ENCODE results near the gene USP9X.
"Not testable (repeated sequence)": the region's sequence is repeated elsewhere in the genome, so short reads cannot be mapped to it uniquely, and the experiment has no call there.

USP9X gene

GRCh38 chrX:41086627-41086932, 1.3 kb downstream of the USP9X start:
- DNase-seq (ENCODE audit: low read depth) = no peak

- DNase-seq (ENCODE audit: low read depth) = no peak
These were observed 2.0 kb downstream of the USP9X start for GRCh38 chrX:41087201-41087600.

DNA sequence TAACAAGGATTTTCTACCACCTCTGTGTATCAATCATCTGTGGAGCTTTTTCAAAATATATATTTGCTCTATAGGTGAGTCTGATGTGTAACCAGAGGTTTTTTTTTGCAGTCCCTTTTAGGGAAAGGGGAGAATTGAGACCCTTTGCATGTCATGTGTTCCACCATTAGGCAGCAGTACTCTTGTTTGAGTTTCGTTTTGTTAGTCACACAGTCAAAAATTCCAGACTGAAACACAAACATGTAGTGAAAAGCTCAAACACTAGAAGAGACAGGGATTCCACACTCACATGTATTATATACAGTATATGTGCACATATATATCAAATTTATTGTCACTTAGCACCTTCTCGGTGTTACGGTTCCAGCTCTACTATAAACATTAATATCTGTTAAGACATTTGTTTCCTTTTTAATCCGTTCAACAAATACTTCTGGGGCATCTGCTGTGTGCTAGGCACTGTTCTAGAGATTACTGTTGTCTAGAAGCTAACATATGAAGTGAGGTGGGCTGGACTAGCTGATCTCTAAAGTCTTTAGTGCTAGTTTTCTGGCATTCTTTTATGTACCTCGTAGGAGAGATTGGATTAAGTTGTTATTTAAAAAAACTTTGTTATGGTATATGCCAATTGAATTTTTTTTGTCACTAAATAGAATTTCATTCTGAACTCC, 5.5 kb downstream of the USP9X start:
- no peak for DNase-seq (ENCODE audit: low read depth)

DNA sequence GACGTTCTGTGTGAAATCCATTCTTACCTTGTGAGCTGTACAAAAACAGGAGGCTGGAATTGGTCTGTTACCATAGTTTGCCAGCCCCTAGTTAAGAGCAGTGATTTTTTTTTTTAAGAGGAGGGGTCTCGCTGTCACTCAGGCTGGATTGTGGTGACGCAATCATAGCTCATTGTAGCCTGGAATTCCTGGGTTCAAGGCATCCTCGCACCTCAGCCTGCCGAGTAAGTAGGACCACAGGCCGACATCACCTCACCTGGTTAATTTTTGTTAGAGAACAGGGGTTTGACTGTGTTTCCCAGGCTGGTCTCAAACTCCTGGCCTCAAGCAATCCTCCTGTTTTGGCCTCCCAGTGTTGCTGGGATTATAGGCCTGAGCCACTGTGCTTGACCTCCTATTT, 7.5 kb downstream of the USP9X start:
- no peak for DNase-seq (ENCODE audit: low read depth)

DNA sequence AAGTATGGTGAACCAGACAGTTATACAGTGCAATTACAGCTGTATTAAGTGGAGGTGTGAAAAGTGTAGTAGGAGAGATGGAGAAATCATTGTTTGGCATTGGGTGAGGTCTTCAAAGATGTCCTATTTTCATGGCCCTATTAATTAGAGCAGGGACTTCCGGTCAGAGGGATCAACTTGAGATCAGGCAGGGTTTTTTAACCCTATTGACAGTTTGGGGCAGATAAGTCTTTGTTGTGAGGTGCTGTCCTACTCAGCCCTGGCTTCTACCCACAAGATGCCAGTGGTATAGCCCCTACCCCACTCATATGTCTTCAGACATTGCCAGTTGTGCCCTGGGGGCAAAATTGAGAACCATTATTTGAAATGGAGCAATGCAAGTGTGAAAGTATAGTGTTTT, 9.9 kb downstream of the USP9X start:
- DNase-seq (ENCODE audit: low read depth) = no peak

- DNase-seq (ENCODE audit: low read depth) = no peak
These were observed 10.7 kb downstream of the USP9X start for GRCh38 chrX:41095908-41096307.

DNA sequence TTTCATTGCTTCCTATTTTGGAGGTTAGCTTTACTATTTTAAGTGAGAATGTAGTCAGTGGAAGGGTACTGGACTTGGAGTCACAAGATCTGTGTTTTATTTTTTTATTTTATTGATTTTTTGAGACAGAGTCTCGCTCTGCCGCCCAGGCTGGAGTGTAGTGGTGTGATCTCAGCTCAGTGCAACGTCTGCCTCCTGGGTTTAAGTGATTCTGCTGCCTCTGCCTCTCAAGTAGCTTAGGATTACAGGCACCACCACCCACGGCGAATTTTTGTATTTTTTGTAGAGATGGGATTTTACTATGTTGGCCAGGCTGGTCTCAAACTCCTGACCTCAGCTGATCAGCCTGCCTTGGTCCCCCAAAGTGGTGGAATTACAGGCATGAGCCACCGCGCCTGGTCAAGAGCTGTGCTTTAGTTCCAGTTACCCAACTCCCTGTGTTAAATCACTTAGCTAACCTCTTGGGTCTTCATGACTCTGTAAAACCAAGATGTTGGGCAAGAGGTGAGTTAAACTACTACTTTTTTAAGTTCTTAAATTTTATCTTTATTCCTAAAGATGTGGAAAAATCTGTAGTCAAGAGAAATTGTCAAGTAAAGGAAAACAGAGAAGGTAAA, 11.2 kb downstream of the USP9X start:
- no peak for DNase-seq (ENCODE audit: low read depth)

DNA sequence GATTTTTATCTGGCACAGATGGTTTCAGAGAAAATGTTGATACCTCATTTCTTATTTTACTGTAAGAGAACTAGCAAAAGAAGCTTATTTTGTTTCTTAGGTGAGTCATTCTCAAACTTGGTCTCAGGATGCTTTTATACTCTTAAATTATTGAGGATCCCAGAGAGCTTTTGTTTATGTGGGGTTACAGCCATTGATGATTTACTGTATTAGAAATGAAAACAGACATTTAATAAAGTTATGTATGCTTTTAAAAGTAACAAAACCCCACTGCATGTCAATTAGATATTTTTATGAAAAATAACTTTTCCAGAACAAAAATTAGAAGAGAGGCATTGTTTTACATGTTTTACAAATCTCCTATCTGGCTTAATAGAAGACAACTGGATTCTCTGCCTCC, 12.1 kb downstream of the USP9X start:
- DNase-seq (ENCODE audit: low read depth) = no peak

DNA sequence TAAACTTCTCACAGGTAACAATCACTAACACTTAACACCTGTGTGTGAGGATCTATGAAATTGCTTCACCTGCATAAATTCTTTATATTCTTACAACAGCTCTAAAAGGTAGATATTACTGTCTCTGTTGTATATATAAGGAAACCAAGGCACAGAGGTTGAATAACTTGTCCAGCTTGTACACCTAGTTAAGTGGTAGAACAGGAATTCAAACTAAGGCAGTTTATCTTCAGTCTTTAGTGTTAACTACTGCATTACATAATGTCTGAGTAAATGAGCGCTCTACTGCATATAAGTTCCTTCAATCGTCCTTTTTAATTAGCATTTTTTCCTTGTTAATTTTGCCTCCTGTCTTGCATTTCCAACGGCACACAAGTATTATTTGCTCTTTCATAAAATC, 15.0 kb downstream of the USP9X start:
- no peak for DNase-seq (ENCODE audit: low read depth)

DNA sequence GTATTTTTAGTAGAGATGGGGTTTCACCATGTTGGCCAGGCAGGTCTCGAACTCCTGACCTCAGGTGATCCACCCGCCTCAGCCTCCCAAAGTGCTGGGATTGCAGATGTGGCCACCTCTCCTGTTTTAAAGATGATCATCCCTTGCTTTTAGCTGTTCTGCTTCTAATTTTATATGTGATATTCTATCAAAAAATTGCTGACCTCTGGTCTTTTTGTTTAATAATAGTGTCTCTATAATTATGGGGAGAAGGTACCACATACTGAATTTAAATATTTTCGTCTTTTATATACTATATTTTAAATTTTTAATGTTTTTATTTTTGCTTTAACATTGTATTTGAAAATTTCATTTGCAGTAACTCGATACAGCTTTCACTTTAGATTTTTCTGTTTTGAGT, 15.6 kb downstream of the USP9X start:
- no peak for DNase-seq (ENCODE audit: low read depth)

GRCh38 chrX:41105005-41105404, 19.8 kb downstream of the USP9X start:
- DNase-seq (ENCODE audit: low read depth) = no peak

DNA sequence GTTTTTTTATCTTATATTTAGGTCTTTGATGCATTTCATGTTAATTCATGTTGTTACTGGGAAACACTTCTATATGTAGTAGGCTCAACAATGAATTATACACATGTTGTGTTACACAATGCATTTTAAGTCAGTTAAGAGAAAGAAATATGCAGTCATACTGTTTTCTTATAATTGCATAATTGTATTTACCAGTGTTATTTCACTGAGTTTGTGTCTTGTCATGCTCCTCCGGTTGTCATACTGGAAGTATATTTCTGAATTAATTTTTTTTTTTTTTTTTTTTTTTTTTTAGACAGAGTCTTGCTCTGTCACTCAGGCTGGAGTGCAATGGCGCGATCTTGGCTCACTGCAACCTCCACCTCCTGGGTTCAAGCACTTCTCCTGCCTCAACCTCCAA, 21.0 kb downstream of the USP9X start:
- DNase-seq (ENCODE audit: low read depth) = not testable (repeated sequence)

DNA sequence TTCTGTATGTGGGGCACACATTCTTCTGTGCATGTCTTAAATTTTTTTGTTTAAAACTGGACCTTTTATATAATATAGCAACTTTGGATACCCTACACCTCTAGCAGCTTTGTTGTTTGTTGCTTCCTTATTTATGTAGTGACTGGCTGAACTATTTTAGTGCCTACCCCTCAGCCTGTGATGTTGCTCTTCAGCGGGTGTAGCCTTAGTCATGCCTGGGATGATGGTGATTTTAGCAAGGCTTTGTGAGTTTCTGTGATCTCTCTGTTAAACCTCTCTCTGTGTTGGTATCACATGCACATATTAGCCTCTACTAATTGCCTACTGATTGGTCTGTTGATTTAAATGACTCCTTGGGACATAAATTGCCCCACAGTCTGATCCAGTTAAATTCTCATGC, 22.8 kb downstream of the USP9X start:
- DNase-seq (ENCODE audit: low read depth) = no peak

DNA sequence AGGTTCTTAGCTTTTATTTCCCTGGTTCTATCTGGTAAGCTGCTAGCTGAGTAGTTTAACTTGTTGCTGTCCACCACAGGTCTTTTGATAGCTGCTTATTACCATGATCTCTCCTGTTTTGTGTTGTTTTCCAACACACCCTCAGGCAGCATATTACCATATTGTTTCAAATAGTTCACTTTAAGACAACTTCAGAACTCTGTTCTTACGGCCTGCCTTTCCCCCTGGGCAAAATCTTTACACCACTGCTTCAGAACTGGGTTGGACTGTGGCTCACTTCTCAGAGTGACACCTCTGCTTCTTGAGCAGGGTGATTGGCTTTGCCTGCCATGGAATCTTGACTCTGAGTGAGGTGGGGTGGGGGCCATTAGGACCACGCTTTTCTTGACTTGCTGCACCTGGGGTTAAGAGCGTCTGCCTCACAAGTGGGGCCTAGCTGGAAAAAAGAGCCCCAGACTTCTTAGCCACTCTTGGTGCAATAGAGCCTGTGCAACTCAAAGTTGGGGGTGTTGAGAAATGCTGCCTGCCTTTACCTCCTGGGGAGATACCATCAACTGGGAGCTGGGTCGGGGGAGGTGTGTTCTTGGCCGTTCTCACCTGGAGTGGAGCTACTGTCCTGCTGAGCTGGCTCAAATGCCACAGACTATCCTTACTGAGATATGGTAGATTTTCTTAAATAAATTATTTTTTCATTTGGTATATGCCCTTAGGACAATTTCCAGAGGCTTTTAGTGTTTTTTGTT, 23.4 kb downstream of the USP9X start:
- no peak for DNase-seq (ENCODE audit: low read depth)

GRCh38 chrX:41110801-41111625, 25.8 kb downstream of the USP9X start:
- DNase-seq (ENCODE audit: low read depth) = no peak

GRCh38 chrX:41115104-41115425, 29.8 kb downstream of the USP9X start:
- not testable (repeated sequence) for DNase-seq (ENCODE audit: low read depth)

- DNase-seq (ENCODE audit: low read depth) = no peak
These were observed 31.7 kb downstream of the USP9X start for GRCh38 chrX:41116948-41117347.

- DNase-seq (ENCODE audit: low read depth) = no peak
These were observed 32.9 kb downstream of the USP9X start for GRCh38 chrX:41118156-41118555.

DNA sequence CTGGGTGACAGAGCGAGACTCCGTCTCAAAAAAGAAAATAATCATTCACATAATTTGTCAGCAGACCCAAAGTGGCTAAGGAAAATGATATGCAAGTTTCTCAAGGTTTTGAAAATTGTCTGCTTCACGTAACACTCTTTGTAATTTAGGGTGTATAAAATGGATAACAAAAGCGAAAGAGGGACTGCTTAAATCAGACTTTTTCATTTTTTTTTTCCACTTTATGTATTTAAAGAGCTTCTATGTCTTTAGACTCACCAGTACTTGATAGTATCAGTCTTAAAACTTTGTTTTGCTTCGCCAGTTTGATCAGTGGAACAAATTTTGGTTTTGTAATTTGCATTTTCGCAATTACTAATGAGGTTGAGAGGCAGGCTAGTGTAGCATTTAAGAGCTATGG, 34.6 kb downstream of the USP9X start:
- DNase-seq (ENCODE audit: low read depth) = no peak

DNA sequence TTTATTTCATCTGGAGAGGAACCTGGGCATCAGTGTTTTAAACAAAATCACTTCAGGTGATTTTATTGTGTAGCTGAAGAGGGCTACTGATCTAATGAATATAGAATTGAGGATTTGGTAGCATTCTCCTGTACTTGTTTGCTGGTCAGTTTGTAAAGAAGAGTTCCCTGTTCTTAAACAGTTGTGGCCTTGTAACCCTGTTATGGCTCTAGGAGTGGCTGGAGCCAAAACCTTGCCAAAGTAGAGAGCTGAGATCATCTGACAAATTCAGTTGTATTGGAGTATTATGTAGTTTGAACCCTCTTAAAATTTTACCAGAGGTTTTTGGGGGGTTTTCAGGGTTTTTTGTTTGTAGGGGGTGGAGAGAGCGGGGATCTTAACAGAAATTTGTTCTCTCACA, 36.5 kb downstream of the USP9X start:
- DNase-seq (ENCODE audit: low read depth) = no peak

GRCh38 chrX:41122664-41123257, 37.5 kb downstream of the USP9X start:
- DNase-seq (ENCODE audit: low read depth) = no peak

- DNase-seq (ENCODE audit: low read depth) = no peak
These were observed 42.4 kb downstream of the USP9X start for GRCh38 chrX:41127477-41128192.
